ENCODE data around the gene RRN3.
"Not testable (repeated sequence)": the region's sequence is repeated elsewhere in the genome, so short reads cannot be mapped to it uniquely, and the experiment has no call there.

The RRN3 gene

GRCh38 chr16:15057681-15058417 is 36.2 kb downstream of the RRN3 start:
- Histone ChIP-seq H3K27ac (ENCODE audit: low read depth, low read length, severe bottlenecking) (no peak overlapping the region), H3K9me3 (ENCODE audit: control insufficient read depth, low read length) (no peaks in the 10 kb centered on the region), H3K4me3 (ENCODE audit: extremely low read depth, insufficient read depth, low read length, poor library complexity, severe bottlenecking) (no peak overlapping the region), H3K4me1 (ENCODE audit: control insufficient read depth, insufficient read depth, low read length, poor library complexity, severe bottlenecking) (no peaks in the 10 kb centered on the region), H3K36me3 (ENCODE audit: control insufficient read depth, insufficient read depth, low read length) (peaks cover 57% of the 10 kb centered on the region)
- WGBS, 2 experiments (ENCODE audit: insufficient coverage in 2 of 2) = 79 to 96% methylated on average over 6 of the region's 7 CpGs

GRCh38 chr16:15055141-15056053 is 38.7 kb downstream of the RRN3 start:
- Histone ChIP-seq H3K9me3 (ENCODE audit: control insufficient read depth, low read length) (no peaks in the 10 kb centered on the region), H3K27ac (ENCODE audit: low read depth, low read length, severe bottlenecking) (peak overlapping the region; percentile 53)
- WGBS, 2 experiments (ENCODE audit: insufficient coverage in 2 of 2) = 5 to 6% methylated on average over 58 of the region's 81 CpGs

GRCh38 chr16:15054357-15055140 is 39.5 kb downstream of the RRN3 start:
- H3K27ac ChIP-seq (ENCODE audit: low read depth, low read length, severe bottlenecking) = no peak overlapping the region
- H3K9me3 ChIP-seq (ENCODE audit: control insufficient read depth, low read length) = no peaks in the 10 kb centered on the region
- peak overlapping the region; percentile 98 for H3K4me3 ChIP-seq (ENCODE audit: extremely low read depth, insufficient read depth, low read length, poor library complexity, severe bottlenecking)
- WGBS, 2 experiments (ENCODE audit: insufficient coverage in 2 of 2) = 94% methylated on average over 19 of the region's 19 CpGs
- peaks cover 37% of the 10 kb centered on the region for H3K36me3 ChIP-seq (ENCODE audit: control insufficient read depth, insufficient read depth, low read length)
- H3K4me1 ChIP-seq (ENCODE audit: control insufficient read depth, insufficient read depth, low read length, poor library complexity, severe bottlenecking) = no peaks in the 10 kb centered on the region

More at GRCh38 chr16:15055141-15056053, 38.7 kb downstream of the RRN3 start:
- Histone ChIP-seq H3K4me3 (ENCODE audit: extremely low read depth, insufficient read depth, low read length, poor library complexity, severe bottlenecking) (peak overlapping the region; percentile 98), H3K36me3 (ENCODE audit: control insufficient read depth, insufficient read depth, low read length) (peaks cover 44% of the 10 kb centered on the region), H3K4me1 (ENCODE audit: control insufficient read depth, insufficient read depth, low read length, poor library complexity, severe bottlenecking) (no peaks in the 10 kb centered on the region)

GRCh38 chr16:15053904-15054303 is 40.2 kb downstream of the RRN3 start:
- H3K9me3 ChIP-seq (ENCODE audit: control insufficient read depth, low read length) = no peaks in the 10 kb centered on the region
- H3K4me1 ChIP-seq (ENCODE audit: control insufficient read depth, insufficient read depth, low read length, poor library complexity, severe bottlenecking) = no peaks in the 10 kb centered on the region
- no peak overlapping the region for H3K27ac ChIP-seq (ENCODE audit: low read depth, low read length, severe bottlenecking)
- WGBS, 2 experiments (ENCODE audit: insufficient coverage in 2 of 2) = 95 to 97% methylated on average over 8 to 10 of the region's 10 CpGs
- H3K36me3 ChIP-seq (ENCODE audit: control insufficient read depth, insufficient read depth, low read length) = peaks cover 31% of the 10 kb centered on the region
- no peak overlapping the region for H3K4me3 ChIP-seq (ENCODE audit: extremely low read depth, insufficient read depth, low read length, poor library complexity, severe bottlenecking)

GRCh38 chr16:15052747-15053476 is 41.2 kb downstream of the RRN3 start:
- no peaks in the 10 kb centered on the region for H3K4me1 ChIP-seq (ENCODE audit: control insufficient read depth, insufficient read depth, low read length, poor library complexity, severe bottlenecking)
- H3K36me3 ChIP-seq (ENCODE audit: control insufficient read depth, insufficient read depth, low read length) = peaks cover 25% of the 10 kb centered on the region
- H3K27ac ChIP-seq (ENCODE audit: low read depth, low read length, severe bottlenecking) = no peak overlapping the region
- H3K9me3 ChIP-seq (ENCODE audit: control insufficient read depth, low read length) = no peaks in the 10 kb centered on the region
- no peak overlapping the region for H3K4me3 ChIP-seq (ENCODE audit: extremely low read depth, insufficient read depth, low read length, poor library complexity, severe bottlenecking)
- WGBS, 2 experiments (ENCODE audit: insufficient coverage in 2 of 2) = 87 to 95% methylated on average over 6 to 7 of the region's 10 CpGs

- Histone ChIP-seq H3K36me3 (ENCODE audit: control insufficient read depth, insufficient read depth, low read length) (peaks cover 36% of the 10 kb centered on the region), H3K4me1 (ENCODE audit: control insufficient read depth, insufficient read depth, low read length, poor library complexity, severe bottlenecking) (no peaks in the 10 kb centered on the region), H3K4me3 (ENCODE audit: extremely low read depth, insufficient read depth, low read length, poor library complexity, severe bottlenecking) (no peak overlapping the region), H3K9me3 (ENCODE audit: control insufficient read depth, low read length) (no peaks in the 10 kb centered on the region), H3K27ac (ENCODE audit: low read depth, low read length, severe bottlenecking) (no peak overlapping the region)
- 88 to 100% methylated on average over 2 to 6 of the region's 9 CpGs for WGBS, 2 experiments (ENCODE audit: insufficient coverage in 2 of 2)
Measured at GRCh38 chr16:15051387-15051951, 42.6 kb downstream of the RRN3 start.

- H3K9me3 ChIP-seq (ENCODE audit: control insufficient read depth, low read length); H3K4me1 ChIP-seq (ENCODE audit: control insufficient read depth, insufficient read depth, low read length, poor library complexity, severe bottlenecking); H3K4me3 ChIP-seq (ENCODE audit: extremely low read depth, insufficient read depth, low read length, poor library complexity, severe bottlenecking); H3K27ac ChIP-seq (ENCODE audit: low read depth, low read length, severe bottlenecking): not testable (repeated sequence)
- no CpG with 5 or more reads among the region's 1 CpG for WGBS, 2 experiments (ENCODE audit: insufficient coverage in 2 of 2)
- peaks cover 43% of the 10 kb centered on the region for H3K36me3 ChIP-seq (ENCODE audit: control insufficient read depth, insufficient read depth, low read length)
Measured at GRCh38 chr16:15050440-15050839, 43.6 kb downstream of the RRN3 start.

GRCh38 chr16:15049581-15050180 is 44.4 kb downstream of the RRN3 start:
- no peak overlapping the region for H3K4me3 ChIP-seq (ENCODE audit: extremely low read depth, insufficient read depth, low read length, poor library complexity, severe bottlenecking)
- peaks cover 44% of the 10 kb centered on the region for H3K36me3 ChIP-seq (ENCODE audit: control insufficient read depth, insufficient read depth, low read length)
- H3K4me1 ChIP-seq (ENCODE audit: control insufficient read depth, insufficient read depth, low read length, poor library complexity, severe bottlenecking) = no peaks in the 10 kb centered on the region
- no peak overlapping the region for H3K27ac ChIP-seq (ENCODE audit: low read depth, low read length, severe bottlenecking)
- 85 to 100% methylated on average over 2 of the region's 3 CpGs for WGBS, 2 experiments (ENCODE audit: insufficient coverage in 2 of 2)
- no peaks in the 10 kb centered on the region for H3K9me3 ChIP-seq (ENCODE audit: control insufficient read depth, low read length)

- Histone ChIP-seq H3K9me3 (ENCODE audit: control insufficient read depth, low read length) (no peaks in the 10 kb centered on the region), H3K4me3 (ENCODE audit: extremely low read depth, insufficient read depth, low read length, poor library complexity, severe bottlenecking) (no peak overlapping the region), H3K36me3 (ENCODE audit: control insufficient read depth, insufficient read depth, low read length) (peaks cover 60% of the 10 kb centered on the region), H3K27ac (ENCODE audit: low read depth, low read length, severe bottlenecking) (no peak overlapping the region), H3K4me1 (ENCODE audit: control insufficient read depth, insufficient read depth, low read length, poor library complexity, severe bottlenecking) (no peaks in the 10 kb centered on the region)
- 95 to 96% methylated on average over 14 to 18 of the region's 21 CpGs for whole genome bisulfite sequencing, 2 experiments (ENCODE audit: insufficient coverage in 2 of 2)
Measured at GRCh38 chr16:15046692-15047376, 47.2 kb downstream of the RRN3 start.
